ENCODE data around the gene ASPSCR1.

Gene ASPSCR1

GRCh38 chr17:82047914-82048570, 70.6 kb downstream of the ASPSCR1 start:
- Histone ChIP-seq H2BK120ac (ENCODE audit: low read depth, low read length) (no peak overlapping the region), H3K79me1 (ENCODE audit: low read depth, low read length) (peaks cover 19% of the 10 kb centered on the region), H2AFZ (ENCODE audit: low read length) (no peak overlapping the region), H3K9ac (ENCODE audit: low read depth, low read length, poor library complexity) (no peak overlapping the region), H3K36me3 (replicated peaks in 1 of 2; ENCODE audit: control insufficient read depth in 2 of 2, insufficient read depth in 2 of 2, low read length in 2 of 2) (peaks cover 26 to 32% of the 10 kb centered on the region in 2 donors), H3K9me3 (replicated peaks in 1 of 2; ENCODE audit: control insufficient read depth in 2 of 2, insufficient read depth in 1 of 2, low read depth in 1 of 2, low read length in 2 of 2) (no peaks in the 10 kb centered on the region), H3K14ac (ENCODE audit: low read length) (no peak overlapping the region), H3K4ac (ENCODE audit: low read length) (no peak overlapping the region), H2AK5ac (ENCODE audit: low read depth, low read length) (no peak overlapping the region), H3K23ac (ENCODE audit: low read depth, low read length, poor library complexity) (no peak overlapping the region), H2BK15ac (ENCODE audit: low read length) (no peak overlapping the region), H3K18ac (ENCODE audit: low read length) (no peak overlapping the region), H3K27ac (replicated peaks; ENCODE audit: low read length) (no peak overlapping the region), H3K4me1 (ENCODE audit: control insufficient read depth in 2 of 2, insufficient read depth in 1 of 2, low read depth in 1 of 2, low read length in 2 of 2) (peaks cover 7% of the 10 kb centered on the region in 2 donors), H4K91ac (ENCODE audit: low read depth, low read length, poor library complexity) (no peak overlapping the region), H3K4me2 (ENCODE audit: insufficient read depth, low read length, poor library complexity, severe bottlenecking) (no peak overlapping the region), H2BK5ac (ENCODE audit: low read length) (no peak overlapping the region), H3K27me3 (ENCODE audit: control insufficient read depth in 3 of 3, insufficient read depth in 3 of 3, low read depth in 1 of 3, low read length in 3 of 3) (no peaks in the 10 kb centered on the region), H3K4me3 (ENCODE audit: low read length in 2 of 2) (no peak overlapping the region), H4K8ac (ENCODE audit: low read depth, low read length) (no peak overlapping the region), H2BK12ac (ENCODE audit: low read length) (no peak overlapping the region)
- no CpG with 5 or more reads among the region's 25 CpGs for WGBS, 2 donors (ENCODE audit: extremely low coverage in 2 of 2, insufficient read length in 2 of 2, insufficient replicate concordance in 1 of 2)
- no peak for DNase-seq (ENCODE audit: low spot score)

- Histone ChIP-seq H3K4me2 (ENCODE audit: insufficient read depth, low read length, poor library complexity, severe bottlenecking) (no peak overlapping the region), H3K14ac (ENCODE audit: low read length) (no peak overlapping the region), H3K79me1 (ENCODE audit: low read depth, low read length) (peaks cover 19% of the 10 kb centered on the region), H4K91ac (ENCODE audit: low read depth, low read length, poor library complexity) (no peak overlapping the region), H3K9me3 (replicated peaks in 1 of 2; ENCODE audit: control insufficient read depth in 2 of 2, insufficient read depth in 1 of 2, low read depth in 1 of 2, low read length in 2 of 2) (no peaks in the 10 kb centered on the region), H3K9ac (ENCODE audit: low read depth, low read length, poor library complexity) (no peak overlapping the region), H2AFZ (ENCODE audit: low read length) (no peak overlapping the region), H3K27ac (replicated peaks; ENCODE audit: low read length) (no peak overlapping the region), H3K4ac (ENCODE audit: low read length) (no peak overlapping the region), H3K4me3 (ENCODE audit: low read length in 2 of 2) (no peak overlapping the region), H3K4me1 (ENCODE audit: control insufficient read depth in 2 of 2, insufficient read depth in 1 of 2, low read depth in 1 of 2, low read length in 2 of 2) (peaks cover 7% of the 10 kb centered on the region in 2 donors), H2AK5ac (ENCODE audit: low read depth, low read length) (no peak overlapping the region), H4K8ac (ENCODE audit: low read depth, low read length) (no peak overlapping the region), H3K23ac (ENCODE audit: low read depth, low read length, poor library complexity) (no peak overlapping the region), H3K36me3 (replicated peaks in 1 of 2; ENCODE audit: control insufficient read depth in 2 of 2, insufficient read depth in 2 of 2, low read length in 2 of 2) (peaks cover 28 to 37% of the 10 kb centered on the region in 2 donors), H3K18ac (ENCODE audit: low read length) (no peak overlapping the region), H2BK120ac (ENCODE audit: low read depth, low read length) (no peak overlapping the region), H2BK5ac (ENCODE audit: low read length) (no peak overlapping the region), H2BK12ac (ENCODE audit: low read length) (no peak overlapping the region), H2BK15ac (ENCODE audit: low read length) (no peak overlapping the region), H3K27me3 (ENCODE audit: control insufficient read depth in 3 of 3, insufficient read depth in 3 of 3, low read depth in 1 of 3, low read length in 3 of 3) (no peaks in the 10 kb centered on the region)
- no peak for DNase-seq (ENCODE audit: low spot score)
- no CpG with 5 or more reads among the region's 20 CpGs for WGBS, 2 donors (ENCODE audit: extremely low coverage in 2 of 2, insufficient read length in 2 of 2, insufficient replicate concordance in 1 of 2)
These were observed 71.1 kb downstream of the ASPSCR1 start for GRCh38 chr17:82048571-82048971.

- no peak overlapping the region for H2BK15ac ChIP-seq (ENCODE audit: low read length)
- H3K23ac ChIP-seq (ENCODE audit: low read depth, low read length, poor library complexity), result no peak overlapping the region
- H3K4me3 ChIP-seq (ENCODE audit: low read length in 2 of 2), result no peak overlapping the region
- peak overlapping the region; percentile 52 for H2AK5ac ChIP-seq (ENCODE audit: low read depth, low read length)
- no peak overlapping the region for H3K4me2 ChIP-seq (ENCODE audit: insufficient read depth, low read length, poor library complexity, severe bottlenecking)
- H3K14ac ChIP-seq (ENCODE audit: low read length), result no peak overlapping the region
- H2AFZ ChIP-seq (ENCODE audit: low read length), result no peak overlapping the region
- H3K27me3 ChIP-seq (ENCODE audit: control insufficient read depth in 3 of 3, insufficient read depth in 3 of 3, low read depth in 1 of 3, low read length in 3 of 3), result no peaks in the 10 kb centered on the region
- peaks cover 32 to 42% of the 10 kb centered on the region in 2 donors for H3K36me3 ChIP-seq (replicated peaks in 1 of 2; ENCODE audit: control insufficient read depth in 2 of 2, insufficient read depth in 2 of 2, low read length in 2 of 2)
- no peak overlapping the region for H2BK12ac ChIP-seq (ENCODE audit: low read length)
- no peak overlapping the region for H3K4ac ChIP-seq (ENCODE audit: low read length)
- H3K4me1 ChIP-seq (ENCODE audit: control insufficient read depth in 2 of 2, insufficient read depth in 1 of 2, low read depth in 1 of 2, low read length in 2 of 2), result peaks cover 7% of the 10 kb centered on the region in 2 donors
- no peak overlapping the region for H4K91ac ChIP-seq (ENCODE audit: low read depth, low read length, poor library complexity)
- H2BK5ac ChIP-seq (ENCODE audit: low read length), result no peak overlapping the region
- H3K79me1 ChIP-seq (ENCODE audit: low read depth, low read length), result peaks cover 19% of the 10 kb centered on the region
- no peaks in the 10 kb centered on the region for H3K9me3 ChIP-seq (replicated peaks in 1 of 2; ENCODE audit: control insufficient read depth in 2 of 2, insufficient read depth in 1 of 2, low read depth in 1 of 2, low read length in 2 of 2)
- H3K18ac ChIP-seq (ENCODE audit: low read length), result no peak overlapping the region
- no peak overlapping the region for H3K27ac ChIP-seq (replicated peaks; ENCODE audit: low read length)
- WGBS, 2 donors (ENCODE audit: extremely low coverage in 2 of 2, insufficient read length in 2 of 2, insufficient replicate concordance in 1 of 2), result no CpG with 5 or more reads among the region's 8 CpGs
- H2BK120ac ChIP-seq (ENCODE audit: low read depth, low read length), result no peak overlapping the region
- DNase-seq (ENCODE audit: low spot score), result no peak
- H3K9ac ChIP-seq (ENCODE audit: low read depth, low read length, poor library complexity), result no peak overlapping the region
- no peak overlapping the region for H4K8ac ChIP-seq (ENCODE audit: low read depth, low read length)
These were observed 71.7 kb downstream of the ASPSCR1 start for GRCh38 chr17:82049106-82049505.

- Histone ChIP-seq H3K27ac (replicated peaks; ENCODE audit: low read length) (no peak overlapping the region), H3K4me3 (ENCODE audit: low read length in 2 of 2) (peak overlapping the region in 1 of 2 donors; percentile 12), H3K9me3 (replicated peaks in 1 of 2; ENCODE audit: control insufficient read depth in 2 of 2, insufficient read depth in 1 of 2, low read depth in 1 of 2, low read length in 2 of 2) (no peaks in the 10 kb centered on the region), H3K14ac (ENCODE audit: low read length) (no peak overlapping the region), H3K9ac (ENCODE audit: low read depth, low read length, poor library complexity) (no peak overlapping the region), H2BK15ac (ENCODE audit: low read length) (no peak overlapping the region), H4K8ac (ENCODE audit: low read depth, low read length) (no peak overlapping the region), H3K4ac (ENCODE audit: low read length) (no peak overlapping the region), H2AFZ (ENCODE audit: low read length) (no peak overlapping the region), H3K27me3 (ENCODE audit: control insufficient read depth in 3 of 3, insufficient read depth in 3 of 3, low read depth in 1 of 3, low read length in 3 of 3) (no peaks in the 10 kb centered on the region), H3K36me3 (replicated peaks in 1 of 2; ENCODE audit: control insufficient read depth in 2 of 2, insufficient read depth in 2 of 2, low read length in 2 of 2) (peaks cover 36 to 47% of the 10 kb centered on the region in 2 donors), H2BK120ac (ENCODE audit: low read depth, low read length) (no peak overlapping the region), H3K4me2 (ENCODE audit: insufficient read depth, low read length, poor library complexity, severe bottlenecking) (no peak overlapping the region), H3K18ac (ENCODE audit: low read length) (no peak overlapping the region), H3K23ac (ENCODE audit: low read depth, low read length, poor library complexity) (no peak overlapping the region), H2BK12ac (ENCODE audit: low read length) (no peak overlapping the region), H3K79me1 (ENCODE audit: low read depth, low read length) (peaks cover 21% of the 10 kb centered on the region), H3K4me1 (ENCODE audit: control insufficient read depth in 2 of 2, insufficient read depth in 1 of 2, low read depth in 1 of 2, low read length in 2 of 2) (peaks cover 7% of the 10 kb centered on the region in 2 donors), H4K91ac (ENCODE audit: low read depth, low read length, poor library complexity) (no peak overlapping the region), H2BK5ac (ENCODE audit: low read length) (no peak overlapping the region), H2AK5ac (ENCODE audit: low read depth, low read length) (peak overlapping the region; percentile 52)
- WGBS, 2 donors (ENCODE audit: extremely low coverage in 2 of 2, insufficient read length in 2 of 2, insufficient replicate concordance in 1 of 2), result no CpG with 5 or more reads among the region's 16 CpGs
- no peak for DNase-seq (ENCODE audit: low spot score)
These were observed 72.1 kb downstream of the ASPSCR1 start for GRCh38 chr17:82049521-82049971.

Measured in neuronal stem cell (in vitro differentiated cells).